CD4-positive, alpha-beta T cell treated with Interleukin-21 for 1 hour (primary cell): Measurements from ENCODE around the gene SNHG17.
A peak's percentile ranks its signal among the peaks of the same experiment; 100 is the strongest.
"Not testable (repeated sequence)": the region's sequence is repeated elsewhere in the genome, so short reads cannot be mapped to it uniquely, and the experiment has no call there.

Source experiments
- DNase-seq: peaks from one replicate; pipeline ENCODE4 v3.0.0-alpha.2; 2020

SNHG17 gene

DNA sequence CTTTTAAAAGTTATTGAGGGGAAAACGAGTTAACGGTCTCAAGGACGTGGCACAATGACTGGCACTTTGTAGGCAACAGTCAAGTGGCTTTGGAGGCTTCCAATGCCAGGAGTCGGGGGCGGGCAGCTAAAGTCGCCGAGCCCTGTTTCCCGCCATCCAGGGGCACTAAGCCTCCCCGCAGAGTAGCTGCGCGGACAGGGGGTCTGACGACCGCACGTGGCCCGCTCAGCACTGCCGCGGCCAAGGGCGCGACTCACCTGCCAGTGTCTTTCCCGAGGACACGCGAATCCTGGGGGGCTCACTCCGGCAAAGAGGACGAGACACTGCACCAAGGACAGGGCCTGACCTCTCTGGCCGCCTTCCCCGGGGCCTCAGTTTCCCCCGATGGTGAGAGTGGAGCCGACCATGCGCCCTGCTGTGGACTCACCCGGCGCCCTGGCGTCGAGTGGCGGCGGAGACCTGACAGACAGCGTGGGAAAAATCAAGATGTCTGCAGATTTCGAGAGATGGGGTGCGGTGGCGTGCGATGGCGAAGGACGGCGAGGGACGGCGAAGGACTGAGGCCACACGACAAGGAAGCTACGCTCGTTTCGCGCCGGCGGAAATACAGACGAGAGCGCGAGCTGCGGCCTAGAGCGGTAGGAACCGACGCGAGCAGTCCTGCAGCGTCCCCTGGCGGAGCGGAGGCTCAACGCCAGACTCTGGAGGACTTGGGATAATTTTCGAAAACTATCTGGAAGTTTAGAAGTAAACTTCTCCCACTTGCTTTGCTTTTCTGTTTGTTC lies at the start of gene SNHG17:
Gene SNHG17 (minus strand): TSS at position 559 of the 785 bp plus-strand sequence.
- DNase-seq: peak; percentile 90

- no peak for DNase-seq
Observed at GRCh38 chr20:38479596-38479995, 44.5 kb upstream of the SNHG17 start.

DNA sequence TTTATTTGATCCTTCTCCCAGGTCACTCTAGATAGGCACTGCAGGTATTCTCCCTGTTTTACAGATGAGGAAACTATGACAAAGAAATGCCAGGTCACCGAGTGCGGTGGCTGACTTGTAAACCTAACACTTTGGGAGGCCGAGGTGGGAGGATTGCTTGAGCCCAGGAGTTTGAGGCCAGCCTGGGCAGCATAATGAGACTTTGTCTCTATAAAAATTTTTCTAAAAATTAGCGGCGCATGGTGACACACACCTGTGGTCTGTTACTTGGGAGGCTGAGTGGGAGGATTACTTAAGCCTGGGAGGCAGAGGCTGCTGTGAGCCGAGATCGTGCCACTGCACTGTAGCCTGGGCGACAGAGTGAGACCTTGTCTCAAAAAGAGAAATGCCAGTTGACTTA lies 42.6 kb upstream of the SNHG17 start:
- no peak for DNase-seq

DNA sequence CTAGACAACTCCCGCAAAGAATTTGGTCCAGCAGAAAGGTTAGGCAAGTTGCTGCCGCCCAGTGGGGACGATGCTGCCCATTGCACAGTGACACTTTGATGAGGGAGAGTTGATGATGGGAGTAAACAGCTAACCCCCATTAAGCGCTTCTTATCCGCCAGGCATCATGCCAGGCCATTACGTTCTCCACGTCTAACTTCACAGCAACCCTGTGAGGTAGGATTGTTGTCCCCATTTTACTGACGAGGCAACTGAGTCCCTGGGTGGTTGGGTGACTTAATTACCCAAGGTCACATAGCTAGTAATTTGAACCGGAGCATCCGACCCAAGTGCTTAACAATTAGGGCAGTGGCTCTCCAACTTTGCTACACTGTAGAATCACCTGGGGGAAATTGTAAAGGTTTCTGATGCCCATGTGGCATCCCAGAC lies 38.3 kb upstream of the SNHG17 start:
- DNase-seq: peak; percentile 13

GRCh38 chr20:38472513-38473366 lies 37.6 kb upstream of the SNHG17 start, which contains the start of gene RALGAPB:
TSS of gene RALGAPB (plus strand) at chr20:38472843. CDS start at chr20:38488433, 15,590 bp downstream.
- peak; percentile 98 for DNase-seq

DNA sequence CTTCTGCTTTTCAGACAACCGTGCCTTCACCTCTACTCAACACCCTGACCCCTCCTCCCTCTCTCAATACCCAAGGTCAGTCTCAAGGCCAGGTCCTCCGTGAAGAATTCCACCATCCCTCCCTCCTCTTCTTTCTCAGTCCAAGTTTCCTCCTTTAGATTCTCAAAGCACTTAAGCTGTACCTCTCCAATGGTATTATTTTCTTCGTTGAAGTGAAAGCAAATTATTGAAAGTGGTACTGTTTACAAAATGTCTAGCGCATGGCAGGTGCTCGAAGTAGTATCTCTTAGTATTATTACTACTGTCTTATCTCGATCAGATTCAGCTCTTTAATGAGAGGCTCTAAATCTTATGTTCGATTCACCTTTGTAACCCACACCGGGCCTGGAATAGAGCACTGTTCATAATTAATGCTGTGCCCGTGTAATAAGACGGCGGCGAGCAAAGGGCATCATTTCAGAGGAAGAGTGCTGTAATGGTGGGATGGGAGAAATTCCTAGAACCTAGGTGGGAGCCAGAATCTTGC lies 36.9 kb upstream of the SNHG17 start:
- DNase-seq: no peak

GRCh38 chr20:38471245-38471644 lies 36.1 kb upstream of the SNHG17 start:
- no peak for DNase-seq

GRCh38 chr20:38466983-38467382 lies 31.9 kb upstream of the SNHG17 start:
- no peak for DNase-seq

- DNase-seq: no peak
Observed at GRCh38 chr20:38466171-38466570, 31.0 kb upstream of the SNHG17 start.

DNA sequence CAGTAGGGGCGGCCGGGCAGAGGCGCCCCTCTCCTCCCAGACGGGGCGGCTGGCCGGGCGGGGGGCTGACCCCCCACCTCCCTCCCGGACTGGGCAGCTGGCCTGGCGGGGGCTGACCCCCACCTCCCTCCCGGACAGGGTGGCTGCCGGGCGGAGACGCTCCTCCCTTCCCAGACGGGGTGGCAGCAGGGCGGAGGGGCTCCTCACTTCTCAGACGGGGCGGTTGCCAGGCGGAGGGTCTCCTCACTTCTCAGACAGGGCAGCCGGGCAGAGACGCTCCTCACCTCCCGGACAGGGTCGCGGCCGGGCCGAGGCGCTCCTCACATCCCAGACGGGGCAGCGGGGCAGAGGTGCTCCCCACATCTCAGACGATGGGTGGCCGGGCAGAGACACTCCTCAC lies 26.4 kb upstream of the SNHG17 start:
- DNase-seq: not testable (repeated sequence)

GRCh38 chr20:38461167-38461566 lies 26.0 kb upstream of the SNHG17 start:
- DNase-seq: not testable (repeated sequence)

GRCh38 chr20:38460631-38461030 lies 25.5 kb upstream of the SNHG17 start:
- not testable (repeated sequence) for DNase-seq

DNA sequence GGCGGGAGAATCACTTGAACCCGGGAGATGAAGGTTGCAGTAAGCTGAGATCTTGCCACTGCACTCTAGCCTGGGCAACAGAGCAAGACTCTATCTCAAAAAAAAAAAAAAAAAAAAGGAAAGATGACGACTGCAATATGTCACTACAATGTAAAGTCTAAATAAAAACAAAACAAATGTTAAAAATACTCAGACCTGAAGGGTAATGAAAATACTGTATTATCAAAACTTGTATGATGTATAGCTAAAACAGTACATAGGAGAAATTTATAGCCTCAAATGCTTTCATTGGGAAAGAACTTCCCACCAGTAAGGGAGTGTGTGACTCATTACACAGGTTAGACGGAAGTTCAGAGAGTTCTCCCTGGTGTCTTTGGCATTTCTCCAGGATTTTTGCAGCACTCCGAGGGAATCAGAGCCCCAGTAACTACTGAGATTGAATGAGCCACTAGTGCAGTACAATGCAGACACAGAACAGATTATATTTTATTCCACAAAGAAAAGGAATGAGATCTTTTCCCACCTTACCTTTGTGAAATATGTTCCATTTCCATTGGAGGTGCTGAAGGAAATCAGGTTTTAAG lies 25.0 kb upstream of the SNHG17 start:
- DNase-seq: no peak

DNA sequence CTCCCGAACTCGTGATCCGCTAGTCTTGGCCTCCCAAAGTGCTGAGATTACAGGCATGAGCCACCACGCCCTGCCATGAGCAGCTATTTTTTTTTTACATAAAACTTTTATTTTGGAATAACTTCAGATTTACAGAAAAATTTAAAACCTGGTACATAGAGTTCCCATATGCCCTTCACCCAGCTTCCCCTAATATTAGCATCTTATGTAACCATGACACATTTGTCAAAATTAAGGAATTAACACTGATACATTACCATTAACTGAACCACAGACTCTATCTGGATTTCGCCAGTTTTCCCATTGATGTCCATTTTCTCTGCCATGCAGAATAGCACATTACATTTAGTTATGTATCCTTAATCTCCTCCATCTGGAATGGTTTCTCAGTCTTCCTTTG lies 23.2 kb upstream of the SNHG17 start:
- DNase-seq: no peak

DNA sequence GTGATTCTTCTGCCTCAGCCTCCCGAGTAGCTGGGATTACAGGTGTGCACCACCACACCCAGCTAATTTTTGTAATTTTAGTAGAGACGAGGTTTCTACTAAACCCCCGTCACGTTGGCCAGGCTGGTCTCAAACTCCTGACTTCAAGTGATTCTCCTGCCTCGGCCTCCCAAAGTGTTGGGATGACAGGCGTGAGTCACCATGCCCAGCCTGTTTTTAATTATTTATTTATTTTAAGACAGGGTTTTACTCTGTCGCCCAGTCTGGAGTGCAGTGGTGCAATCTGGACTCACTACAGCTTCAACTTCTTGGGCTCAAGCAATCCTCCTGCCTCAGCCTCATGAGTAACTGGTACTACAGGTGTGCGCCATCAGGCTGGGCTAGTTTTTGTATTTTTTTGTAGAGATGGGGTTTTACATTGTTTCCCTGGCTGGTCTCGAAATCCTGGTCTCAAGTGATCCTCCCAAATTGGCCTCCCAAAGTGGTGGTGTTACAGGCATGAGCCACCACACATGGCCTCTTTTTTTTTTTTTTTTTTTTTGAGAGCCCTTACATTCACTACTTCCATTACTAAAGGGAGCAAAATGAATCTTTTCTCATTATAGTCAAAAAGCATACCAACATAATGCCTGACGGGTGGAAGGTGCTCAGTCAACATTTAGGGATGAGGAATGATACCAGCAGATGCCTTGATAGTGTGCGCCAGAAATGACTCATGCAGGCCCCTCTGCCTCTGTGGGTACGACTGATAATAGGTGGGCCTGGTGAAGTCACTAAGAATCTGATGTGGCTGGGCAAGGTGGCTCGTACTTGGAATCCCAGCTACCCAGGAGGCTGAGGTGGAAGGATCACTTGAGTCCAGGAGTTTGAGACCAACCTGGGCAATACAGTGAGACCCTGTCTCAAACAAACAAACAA lies 19.7 kb upstream of the SNHG17 start:
- no peak for DNase-seq

- no peak for DNase-seq
Observed at GRCh38 chr20:38453941-38454340, 18.8 kb upstream of the SNHG17 start.

GRCh38 chr20:38452880-38453624 lies 17.9 kb upstream of the SNHG17 start:
- no peak for DNase-seq

DNA sequence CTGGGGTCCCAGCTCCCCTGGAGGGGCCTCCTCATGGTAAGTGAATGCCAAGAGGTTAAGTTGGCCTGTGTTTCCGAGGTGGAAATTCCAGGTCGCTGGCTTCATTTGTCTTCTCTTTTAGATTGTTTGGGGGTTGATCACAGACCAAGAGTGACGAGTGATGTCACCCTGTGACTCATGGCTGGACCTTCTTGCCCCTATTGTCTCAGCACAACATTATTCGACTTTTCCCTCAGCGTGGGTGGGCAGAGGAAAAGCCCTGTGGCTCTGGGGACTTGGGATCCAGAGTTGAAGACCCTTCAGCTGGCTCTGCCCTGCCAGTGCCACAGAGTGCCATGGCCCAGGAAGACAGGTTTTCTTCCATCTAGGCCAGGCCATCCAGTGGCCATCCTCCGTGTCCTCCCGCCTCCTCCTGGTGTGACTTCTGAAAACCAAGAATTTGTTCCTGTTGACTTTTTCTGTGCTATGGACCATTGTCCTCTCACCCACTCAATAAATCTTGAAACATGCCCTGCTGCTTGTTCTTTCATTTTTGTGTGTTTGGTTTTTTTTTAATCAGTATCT lies 15.4 kb upstream of the SNHG17 start:
- no peak for DNase-seq

- no peak for DNase-seq
Observed at GRCh38 chr20:38449046-38449445, 13.9 kb upstream of the SNHG17 start.

- no peak for DNase-seq
Observed at GRCh38 chr20:38447931-38448675, 13.0 kb upstream of the SNHG17 start.
